Kidney (tissue), 14 donors: ENCODE data around the gene TCF4. TPM values are rescaled to one million over a fixed set of nuclear protein-coding genes. Genes with fewer than 3 reads are reported as not detected.

Experiments
- DNase-seq, 5 donors: peaks; one replicate each; pipeline ENCODE4 v3.0.0-alpha.2; 2013 to 2020
- FAIRE-seq: peaks from 2 replicates; lab custom pipeline; 2012; peaks lifted over from hg19 to GRCh38; lab: Jason Lieb, UNC
- H3K27ac ChIP-seq, 2 donors: one replicate each; pipeline ENCODE4 v1.7.0; 2013; ENCODE audit warnings: low read depth in 2 of 2, low read length in 2 of 2, inconsistent platforms in 1 of 2
- H3K27me3 ChIP-seq: one replicate; pipeline ENCODE4 v1.7.1; 2013; ENCODE audit warnings: low read length, inconsistent platforms; ENCODE audit not compliant: control insufficient read depth, insufficient read depth
- H3K36me3 ChIP-seq, 3 donors: one replicate each; pipeline versions ENCODE4 v1.7.0 to v1.7.1; 2013; ENCODE audit warnings: low read length in 3 of 3, control low read depth in 1 of 3, inconsistent platforms in 1 of 3; ENCODE audit not compliant: insufficient read depth in 3 of 3, control insufficient read depth in 2 of 3
- H3K4me1 ChIP-seq, 3 donors: one replicate each; pipeline versions ENCODE4 v1.7.0 to v1.7.1; 2013; ENCODE audit warnings: low read length in 3 of 3, inconsistent platforms in 1 of 3, low read depth in 1 of 3; ENCODE audit not compliant: control insufficient read depth in 2 of 3, insufficient read depth in 2 of 3
- H3K4me3 ChIP-seq, 3 donors: one replicate each; pipeline versions ENCODE4 v1.7.0 to v1.8.1; 2013; ENCODE audit warnings: low read length in 3 of 3, control low read depth in 1 of 3, inconsistent platforms in 1 of 3
- H3K9ac ChIP-seq, 3 donors: one replicate each; pipeline versions ENCODE4 v1.7.0 to v1.7.1; 2013; ENCODE audit warnings: low read length in 3 of 3, control low read depth in 1 of 3, inconsistent platforms in 1 of 3
- H3K9me3 ChIP-seq, 3 donors: one replicate each; pipeline versions ENCODE4 v1.7.0 to v1.7.1; 2013; ENCODE audit warnings: low read length in 3 of 3, control low read depth in 1 of 3, inconsistent platforms in 1 of 3; ENCODE audit not compliant: control insufficient read depth in 2 of 3, insufficient read depth in 1 of 3
- intact Hi-C: fragments of 100-400 bp; cut with DNase I; formaldehyde crosslinking; loops from one replicate; pipeline ENCODE4 v1.11.1; 2022
- polyA plus RNA-seq: library from polyadenylated mRNA; stranded (reverse); fragments of 350-450 nt; fragmentation: Illumina TruSeq; extraction: RNeasy Lipid Tissue Mini Kit (QIAGEN cat#74804); gene quantifications from one replicate; pipeline ENCODE4 v1.2.3, GENCODE V29; 2014; ENCODE audit warnings: low read depth, low replicate concordance; ENCODE audit not compliant: insufficient read depth
- total RNA-seq: library from RNA; stranded (reverse); fragmentation: NEBNext Ultra II Directional; extraction: Animal tissue kit (Norgen Biotek cat#: 25700); gene quantifications from one replicate; pipeline ENCODE4 v1.2.1, GENCODE V29; 2021
- TF ChIP-seq, protein P1 (sequence below): IDR thresholded peaks from 3 replicates; pipeline ENCODE4 v1.5.1; 2012; ENCODE audit warnings: mild to moderate bottlenecking, moderate library complexity, borderline replicate concordance; ENCODE audit not compliant: insufficient read depth; ENCODE audit errors: extremely low read depth
- donor health status: control.
- donor health status: control.
- donor health status: control.
- donor health status: control.
- donor health status: control.
- donor health status: DM: yes; HTN: yes; CAD: no.
- donor health status: Normal renal cell carcinoma (clear cell type).

Gene TCF4
- total and polyA plus RNA-seq, 2 donors from 2014 or later = 4.4 to 60.3 TPM

DNA sequence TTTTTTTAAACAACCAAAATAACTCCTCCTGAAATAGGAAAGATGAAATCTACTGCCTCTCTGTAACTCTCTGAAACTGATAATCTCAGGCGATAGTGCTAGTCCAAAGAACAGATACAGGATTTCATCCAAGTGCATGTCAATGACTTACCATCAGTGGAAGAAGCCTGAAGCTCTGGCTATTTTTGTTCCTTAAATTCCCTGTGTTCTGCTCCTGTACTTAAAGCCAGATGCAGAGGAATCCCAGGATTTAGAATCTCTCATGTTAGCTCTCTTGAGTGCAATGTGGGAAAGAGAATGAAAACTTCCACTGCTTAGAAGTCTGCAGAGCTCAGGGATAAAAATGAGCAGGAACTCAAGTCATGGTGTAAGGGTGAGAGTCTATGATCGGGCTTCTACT lies 291.9 kb downstream of the TCF4 start:
- Histone ChIP-seq H3K9me3 (no peaks in the 10 kb centered on the region), H3K9ac (no peak overlapping the region), H3K4me1 (peaks cover 0 to 3% (median 0%) of the 10 kb centered on the region in 3 donors), H3K27me3 (no peaks in the 10 kb centered on the region), H3K36me3 (no peaks in the 10 kb centered on the region), H3K27ac (no peak overlapping the region), H3K4me3 (no peak overlapping the region)
- intact Hi-C loops = no loop called here
- TF ChIP-seq, protein P1, sequence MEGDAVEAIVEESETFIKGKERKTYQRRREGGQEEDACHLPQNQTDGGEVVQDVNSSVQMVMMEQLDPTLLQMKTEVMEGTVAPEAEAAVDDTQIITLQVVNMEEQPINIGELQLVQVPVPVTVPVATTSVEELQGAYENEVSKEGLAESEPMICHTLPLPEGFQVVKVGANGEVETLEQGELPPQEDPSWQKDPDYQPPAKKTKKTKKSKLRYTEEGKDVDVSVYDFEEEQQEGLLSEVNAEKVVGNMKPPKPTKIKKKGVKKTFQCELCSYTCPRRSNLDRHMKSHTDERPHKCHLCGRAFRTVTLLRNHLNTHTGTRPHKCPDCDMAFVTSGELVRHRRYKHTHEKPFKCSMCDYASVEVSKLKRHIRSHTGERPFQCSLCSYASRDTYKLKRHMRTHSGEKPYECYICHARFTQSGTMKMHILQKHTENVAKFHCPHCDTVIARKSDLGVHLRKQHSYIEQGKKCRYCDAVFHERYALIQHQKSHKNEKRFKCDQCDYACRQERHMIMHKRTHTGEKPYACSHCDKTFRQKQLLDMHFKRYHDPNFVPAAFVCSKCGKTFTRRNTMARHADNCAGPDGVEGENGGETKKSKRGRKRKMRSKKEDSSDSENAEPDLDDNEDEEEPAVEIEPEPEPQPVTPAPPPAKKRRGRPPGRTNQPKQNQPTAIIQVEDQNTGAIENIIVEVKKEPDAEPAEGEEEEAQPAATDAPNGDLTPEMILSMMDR = no peak
- DNase-seq (no peak), FAIRE-seq (no peak)

DNA sequence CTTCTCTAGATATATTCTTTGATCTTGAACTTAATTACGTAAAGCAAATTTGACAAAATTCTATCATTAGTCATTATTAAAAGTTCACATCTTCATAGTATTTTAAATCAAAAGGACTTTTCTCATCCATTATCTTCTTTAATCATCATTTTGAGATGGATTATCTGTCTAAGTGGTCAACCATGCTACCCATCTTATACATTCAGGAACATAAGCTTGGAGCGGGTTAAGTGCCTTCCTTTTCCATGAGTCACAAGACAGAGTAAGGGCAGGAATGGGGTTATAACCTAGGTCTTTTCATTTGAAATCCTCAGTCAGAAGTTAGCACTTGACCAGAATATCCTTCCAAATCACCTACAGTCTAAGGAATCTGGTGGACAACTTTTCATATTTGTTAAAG lies 297.1 kb downstream of the TCF4 start:
- Histone ChIP-seq H3K4me1 (peaks cover 0 to 3% (median 0%) of the 10 kb centered on the region in 3 donors), H3K36me3 (no peaks in the 10 kb centered on the region), H3K4me3 (no peak overlapping the region), H3K27ac (no peak overlapping the region), H3K9me3 (no peaks in the 10 kb centered on the region), H3K27me3 (no peaks in the 10 kb centered on the region), H3K9ac (no peak overlapping the region)
- intact Hi-C loops = no loop called here
- TF ChIP-seq, protein P1 = no peak
- no peak for DNase-seq
- no peak for FAIRE-seq

DNA sequence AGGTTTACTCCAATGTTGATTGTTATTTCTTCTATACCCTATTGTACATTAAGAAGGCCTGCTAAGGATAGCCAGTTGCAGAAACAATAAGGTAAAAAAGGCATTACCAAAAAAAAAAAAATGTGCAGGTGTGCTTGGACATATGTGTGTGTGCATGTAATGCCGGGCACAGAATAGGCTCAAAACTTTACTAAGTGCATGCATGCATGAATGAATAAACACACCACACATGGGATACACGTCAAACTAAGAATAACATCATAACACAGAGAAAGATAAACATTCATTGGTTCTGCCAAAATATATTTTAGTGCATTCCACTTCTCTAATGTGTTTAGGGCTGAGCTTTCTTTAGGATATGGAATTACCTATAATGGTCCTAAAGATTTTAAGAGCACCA lies 298.2 kb downstream of the TCF4 start:
- FAIRE-seq (no peak), DNase-seq (no peak)
- Histone ChIP-seq H3K9me3 (no peaks in the 10 kb centered on the region), H3K36me3 (no peaks in the 10 kb centered on the region), H3K27ac (no peak overlapping the region), H3K27me3 (no peaks in the 10 kb centered on the region), H3K4me3 (no peak overlapping the region), H3K4me1 (peaks cover 0 to 3% (median 0%) of the 10 kb centered on the region in 3 donors), H3K9ac (no peak overlapping the region)
- intact Hi-C loops = no loop called here
- TF ChIP-seq, protein P1 = no peak

DNA sequence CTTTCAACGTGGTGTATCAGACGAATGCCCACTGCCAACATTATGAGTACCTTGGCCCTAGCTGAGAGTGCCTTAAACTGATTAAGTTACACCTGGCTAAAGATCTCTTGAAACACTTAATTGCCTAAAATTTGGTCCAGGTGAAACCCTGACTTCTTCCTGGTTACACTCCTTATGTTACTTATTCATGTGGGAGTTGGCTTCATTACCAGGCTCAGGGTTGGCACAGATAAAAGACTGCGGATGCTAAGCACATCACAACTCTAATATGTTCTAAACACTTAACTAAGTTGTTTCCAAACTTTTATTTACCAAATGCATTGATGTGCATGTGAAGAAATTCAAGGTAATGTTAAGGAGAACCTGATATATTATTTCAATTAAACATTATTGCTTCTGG lies 298.9 kb downstream of the TCF4 start:
- Histone ChIP-seq H3K4me1 (peaks cover 0 to 3% (median 0%) of the 10 kb centered on the region in 3 donors), H3K27me3 (no peaks in the 10 kb centered on the region), H3K9me3 (no peaks in the 10 kb centered on the region), H3K36me3 (no peaks in the 10 kb centered on the region), H3K9ac (no peak overlapping the region), H3K4me3 (no peak overlapping the region), H3K27ac (no peak overlapping the region)
- intact Hi-C loops = no loop called here
- FAIRE-seq (no peak), DNase-seq (no peak)
- TF ChIP-seq, protein P1 = no peak
